ENCODE results near the gene LZTFL1.

The LZTFL1 gene

DNA sequence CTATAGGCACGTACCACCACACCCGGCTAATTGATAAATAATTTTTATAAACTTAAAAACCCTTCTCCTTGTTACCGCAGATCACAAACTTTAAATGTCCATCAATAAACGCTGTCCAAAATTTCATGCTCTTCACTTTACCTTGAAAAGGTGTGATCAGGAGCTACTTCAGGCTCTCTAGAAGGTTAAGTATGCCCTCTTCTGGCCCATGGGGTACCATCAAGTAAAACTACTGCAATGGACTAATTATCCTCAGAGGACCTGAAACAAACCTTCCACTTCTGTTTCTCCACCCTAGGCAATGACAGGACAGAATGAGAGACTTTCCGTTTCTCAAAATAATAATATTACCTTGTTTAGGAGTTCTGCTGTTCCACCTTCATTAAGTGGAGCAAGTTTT, 9.2 kb downstream of the LZTFL1 start:
- H3K4me2 ChIP-seq (ENCODE audit: low read length) = no peak overlapping the region
- peaks cover 8% of the 10 kb centered on the region for H3K36me3 ChIP-seq (ENCODE audit: insufficient read depth, low read length)
- H3K4me1 ChIP-seq (ENCODE audit: control insufficient read depth, insufficient read depth, low read length) = no peaks in the 10 kb centered on the region
- H3K9ac ChIP-seq (ENCODE audit: low read depth, low read length) = no peak overlapping the region
- no peak overlapping the region for H3K4me3 ChIP-seq (ENCODE audit: low read length)
- H3K27me3 ChIP-seq (ENCODE audit: control insufficient read depth, insufficient read depth, low read length) = no peaks in the 10 kb centered on the region
- H3K9me3 ChIP-seq (replicated peaks; ENCODE audit: low read length) = no peaks in the 10 kb centered on the region

DNA sequence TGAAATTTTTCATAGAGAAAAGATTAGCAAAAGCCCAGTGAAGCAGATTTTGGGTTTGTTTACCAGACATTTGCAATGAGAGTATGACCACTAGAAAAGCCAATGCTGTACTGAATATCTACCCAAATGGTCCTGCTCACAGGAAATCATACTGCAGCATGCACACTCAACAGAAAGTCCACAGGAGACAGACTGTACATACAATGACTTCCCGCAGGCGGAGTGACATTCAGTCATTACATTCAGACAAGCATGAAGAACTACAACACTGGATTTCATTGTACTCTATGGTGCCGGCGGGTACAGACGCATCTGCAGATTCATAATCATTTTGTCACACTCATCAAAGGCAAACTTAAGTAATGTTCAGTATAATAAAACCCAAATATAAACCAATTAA, 11.8 kb downstream of the LZTFL1 start:
- no peaks in the 10 kb centered on the region for H3K27me3 ChIP-seq (ENCODE audit: control insufficient read depth, insufficient read depth, low read length)
- no peak overlapping the region for H3K4me2 ChIP-seq (ENCODE audit: low read length)
- H3K4me1 ChIP-seq (ENCODE audit: control insufficient read depth, insufficient read depth, low read length) = no peaks in the 10 kb centered on the region
- H3K4me3 ChIP-seq (ENCODE audit: low read length) = no peak overlapping the region
- H3K9ac ChIP-seq (ENCODE audit: low read depth, low read length) = no peak overlapping the region
- peaks cover 17% of the 10 kb centered on the region for H3K36me3 ChIP-seq (ENCODE audit: insufficient read depth, low read length)
- H3K9me3 ChIP-seq (replicated peaks; ENCODE audit: low read length) = no peaks in the 10 kb centered on the region

DNA sequence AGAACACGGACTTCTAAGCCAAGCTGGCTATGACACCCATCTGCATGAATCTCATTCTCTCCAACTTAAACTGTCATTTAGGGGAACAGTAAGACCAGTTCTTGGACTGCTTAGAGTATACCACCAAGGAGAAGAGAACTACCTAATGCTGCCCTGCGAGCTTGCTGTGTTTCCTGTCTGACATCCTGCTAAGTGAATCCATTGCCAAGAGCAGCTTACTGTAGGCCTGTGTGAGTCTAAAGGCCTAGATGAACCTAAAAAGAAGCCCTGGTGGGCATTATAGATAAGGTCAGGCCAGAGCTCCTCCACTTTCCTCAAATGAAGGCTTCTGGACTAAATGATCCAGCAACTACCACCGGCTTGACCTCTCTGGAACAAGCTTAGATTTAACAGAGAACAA, 15.0 kb downstream of the LZTFL1 start:
- Histone ChIP-seq H3K4me2 (ENCODE audit: low read length) (no peak overlapping the region), H3K9ac (ENCODE audit: low read depth, low read length) (no peak overlapping the region), H3K36me3 (ENCODE audit: insufficient read depth, low read length) (peaks cover 16% of the 10 kb centered on the region), H3K9me3 (replicated peaks; ENCODE audit: low read length) (no peaks in the 10 kb centered on the region), H3K27me3 (ENCODE audit: control insufficient read depth, insufficient read depth, low read length) (no peaks in the 10 kb centered on the region), H3K4me3 (ENCODE audit: low read length) (no peak overlapping the region), H3K4me1 (ENCODE audit: control insufficient read depth, insufficient read depth, low read length) (no peaks in the 10 kb centered on the region)

DNA sequence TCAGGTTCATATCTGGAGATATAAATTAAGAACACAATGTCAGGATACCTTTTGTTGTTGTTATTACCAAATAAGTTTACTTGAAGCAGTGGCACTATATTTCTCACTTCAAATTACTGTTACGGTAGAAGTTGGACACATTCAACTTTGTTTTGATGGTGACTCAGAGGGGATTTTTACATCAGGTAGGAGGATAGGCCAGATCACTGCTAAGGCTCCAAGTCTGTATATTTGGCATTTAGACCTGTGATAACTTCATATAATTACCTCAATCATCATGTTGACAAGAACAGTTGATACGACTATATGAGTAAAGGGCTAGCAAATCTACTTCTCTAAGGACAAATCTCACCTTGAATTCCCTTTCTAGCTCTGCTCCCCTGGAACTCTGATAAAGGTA, 15.6 kb downstream of the LZTFL1 start:
- Histone ChIP-seq H3K4me1 (ENCODE audit: control insufficient read depth, insufficient read depth, low read length) (no peaks in the 10 kb centered on the region), H3K9me3 (replicated peaks; ENCODE audit: low read length) (no peaks in the 10 kb centered on the region), H3K36me3 (ENCODE audit: insufficient read depth, low read length) (peaks cover 16% of the 10 kb centered on the region), H3K27me3 (ENCODE audit: control insufficient read depth, insufficient read depth, low read length) (no peaks in the 10 kb centered on the region), H3K9ac (ENCODE audit: low read depth, low read length) (no peak overlapping the region), H3K4me3 (ENCODE audit: low read length) (no peak overlapping the region), H3K4me2 (ENCODE audit: low read length) (no peak overlapping the region)

DNA sequence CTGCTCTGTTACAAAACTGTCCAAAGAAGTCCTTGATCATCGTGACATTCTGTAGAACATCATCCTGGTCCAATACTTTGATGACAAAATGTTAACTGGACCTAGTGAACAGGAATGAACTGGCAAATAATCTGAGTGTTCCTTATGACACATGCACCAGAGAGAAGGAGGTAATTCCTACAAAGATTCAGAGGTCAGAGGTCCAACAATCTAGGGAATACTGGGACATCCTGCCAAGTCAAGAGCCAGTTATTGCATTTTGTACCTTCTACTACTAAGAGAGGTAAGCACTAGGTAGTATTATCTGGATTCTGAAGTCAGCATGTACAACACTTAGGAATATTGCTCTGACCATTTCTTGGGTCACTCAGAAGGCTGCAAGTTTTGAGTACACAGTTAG, 20.8 kb downstream of the LZTFL1 start:
- no peaks in the 10 kb centered on the region for H3K9me3 ChIP-seq (replicated peaks; ENCODE audit: low read length)
- no peak overlapping the region for H3K4me2 ChIP-seq (ENCODE audit: low read length)
- H3K9ac ChIP-seq (ENCODE audit: low read depth, low read length) = no peak overlapping the region

DNA sequence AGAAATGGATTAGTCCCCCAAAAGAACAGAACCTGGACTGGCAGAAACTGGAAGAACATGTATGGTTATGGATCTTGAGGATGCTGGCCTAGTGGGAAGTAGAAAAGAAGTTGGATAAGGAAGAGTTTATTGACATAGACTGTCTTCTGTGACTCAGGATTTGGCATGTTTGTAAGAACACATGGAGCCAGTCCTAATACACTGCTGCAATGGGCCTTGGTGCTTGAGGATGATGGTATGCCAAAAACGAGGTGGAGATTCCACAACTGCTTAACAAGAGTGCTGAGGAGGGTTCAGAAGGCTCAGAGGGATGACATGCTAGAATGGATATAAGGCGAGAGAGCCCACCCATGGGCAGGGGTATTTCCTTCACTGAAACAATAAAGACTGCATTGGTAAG, 22.4 kb downstream of the LZTFL1 start:
- H3K36me3 ChIP-seq (ENCODE audit: insufficient read depth, low read length) = peaks cover 2% of the 10 kb centered on the region
- no peaks in the 10 kb centered on the region for H3K27me3 ChIP-seq (ENCODE audit: control insufficient read depth, insufficient read depth, low read length)
- H3K9ac ChIP-seq (ENCODE audit: low read depth, low read length) = no peak overlapping the region
- H3K9me3 ChIP-seq (replicated peaks; ENCODE audit: low read length) = no peaks in the 10 kb centered on the region
- H3K4me1 ChIP-seq (ENCODE audit: control insufficient read depth, insufficient read depth, low read length) = peaks cover 24% of the 10 kb centered on the region
- H3K4me3 ChIP-seq (ENCODE audit: low read length) = no peak overlapping the region
- H3K4me2 ChIP-seq (ENCODE audit: low read length) = no peak overlapping the region

More for the DNA sequence above, 20.8 kb downstream of the LZTFL1 start:
- H3K36me3 ChIP-seq (ENCODE audit: insufficient read depth, low read length) = peaks cover 9% of the 10 kb centered on the region
- H3K4me3 ChIP-seq (ENCODE audit: low read length) = no peak overlapping the region
- no peaks in the 10 kb centered on the region for H3K27me3 ChIP-seq (ENCODE audit: control insufficient read depth, insufficient read depth, low read length)
- H3K4me1 ChIP-seq (ENCODE audit: control insufficient read depth, insufficient read depth, low read length) = peaks cover 24% of the 10 kb centered on the region

DNA sequence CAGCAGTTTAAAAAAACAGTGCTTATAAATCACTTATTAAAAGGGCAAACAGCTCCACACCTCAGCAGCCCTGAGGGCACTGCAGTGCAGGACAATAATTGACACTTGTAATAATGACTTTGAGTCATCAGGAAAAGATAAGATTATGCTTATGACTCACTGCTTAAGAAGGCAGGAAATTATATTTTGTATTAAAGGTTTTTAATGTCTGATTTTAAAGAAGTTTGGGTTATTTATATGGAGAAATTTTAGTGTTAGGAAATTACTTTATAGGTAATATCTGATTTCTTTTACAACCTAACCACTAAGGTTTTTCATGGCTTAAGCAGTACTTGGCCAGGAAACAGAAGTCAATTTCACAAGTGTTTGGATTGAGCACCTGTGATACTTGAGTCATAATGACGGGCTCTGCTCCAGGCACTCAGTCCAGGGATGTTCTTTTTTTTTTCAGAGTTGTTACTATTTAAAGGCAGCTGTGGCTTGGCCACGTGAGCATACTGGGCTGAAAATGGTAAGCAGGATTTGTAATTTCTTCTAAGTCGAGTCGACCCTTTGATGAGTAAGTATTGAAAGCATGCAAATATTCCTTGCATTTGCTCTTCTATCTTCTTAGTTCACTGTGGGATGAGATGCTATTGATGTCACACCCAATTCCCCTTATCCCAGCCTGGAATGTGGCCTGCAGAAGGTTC, 23.9 kb downstream of the LZTFL1 start:
- H3K9ac ChIP-seq (ENCODE audit: low read depth, low read length) = no peak overlapping the region
- peaks cover 24% of the 10 kb centered on the region for H3K4me1 ChIP-seq (ENCODE audit: control insufficient read depth, insufficient read depth, low read length)
- no peak overlapping the region for H3K4me3 ChIP-seq (ENCODE audit: low read length)
- H3K27me3 ChIP-seq (ENCODE audit: control insufficient read depth, insufficient read depth, low read length) = no peaks in the 10 kb centered on the region
- no peaks in the 10 kb centered on the region for H3K9me3 ChIP-seq (replicated peaks; ENCODE audit: low read length)
- H3K36me3 ChIP-seq (ENCODE audit: insufficient read depth, low read length) = no peaks in the 10 kb centered on the region
- H3K4me2 ChIP-seq (ENCODE audit: low read length) = peak overlapping the region; percentile 37

DNA sequence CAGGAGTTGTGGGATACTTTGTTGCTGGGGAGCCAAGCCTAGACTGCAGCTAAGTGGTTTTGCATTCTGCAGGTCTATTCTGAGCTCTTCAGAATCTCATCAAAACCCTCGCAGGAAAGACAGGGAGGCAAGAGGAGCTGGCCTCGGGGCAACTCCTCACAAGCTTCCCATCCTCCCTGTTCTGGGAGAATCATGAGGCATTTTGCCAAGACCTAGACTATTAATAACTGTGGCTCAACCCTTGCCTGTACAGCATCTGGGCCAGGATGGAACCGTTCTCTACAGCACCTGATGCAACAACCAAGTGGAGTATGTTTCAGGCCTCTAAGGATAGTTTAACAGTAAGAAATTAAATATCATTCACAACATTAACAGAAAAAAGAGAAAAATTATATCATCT, 25.4 kb downstream of the LZTFL1 start:
- H3K4me1 ChIP-seq (ENCODE audit: control insufficient read depth, insufficient read depth, low read length) = peaks cover 24% of the 10 kb centered on the region
- no peak overlapping the region for H3K4me3 ChIP-seq (ENCODE audit: low read length)
- H3K9me3 ChIP-seq (replicated peaks; ENCODE audit: low read length) = no peaks in the 10 kb centered on the region
- no peak overlapping the region for H3K9ac ChIP-seq (ENCODE audit: low read depth, low read length)
- no peak overlapping the region for H3K4me2 ChIP-seq (ENCODE audit: low read length)
- no peaks in the 10 kb centered on the region for H3K36me3 ChIP-seq (ENCODE audit: insufficient read depth, low read length)
- H3K27me3 ChIP-seq (ENCODE audit: control insufficient read depth, insufficient read depth, low read length) = no peaks in the 10 kb centered on the region

DNA sequence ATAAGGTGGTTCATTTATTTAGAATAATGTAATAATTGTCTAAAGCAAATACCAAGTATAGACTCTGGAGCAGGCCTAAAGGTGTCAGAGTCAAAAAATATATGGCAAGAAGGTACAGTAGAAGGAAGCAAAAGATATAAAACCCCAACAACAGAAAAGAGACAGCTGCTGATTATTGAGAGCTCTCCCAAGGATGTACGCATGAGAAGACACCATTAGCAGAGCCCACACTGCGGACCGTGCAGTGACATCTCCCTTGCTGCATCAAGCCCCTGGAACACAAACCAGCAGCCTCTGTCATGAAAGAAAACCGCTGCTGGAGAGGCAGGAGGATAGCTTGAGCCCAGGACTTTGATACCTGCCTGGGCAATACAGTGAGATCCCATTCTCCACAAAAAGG, 27.6 kb downstream of the LZTFL1 start:
- H3K4me1 ChIP-seq (ENCODE audit: control insufficient read depth, insufficient read depth, low read length) = peaks cover 20% of the 10 kb centered on the region
- no peaks in the 10 kb centered on the region for H3K9me3 ChIP-seq (replicated peaks; ENCODE audit: low read length)
- H3K27me3 ChIP-seq (ENCODE audit: control insufficient read depth, insufficient read depth, low read length) = no peaks in the 10 kb centered on the region
- no peak overlapping the region for H3K4me2 ChIP-seq (ENCODE audit: low read length)
- H3K4me3 ChIP-seq (ENCODE audit: low read length) = no peak overlapping the region
- no peaks in the 10 kb centered on the region for H3K36me3 ChIP-seq (ENCODE audit: insufficient read depth, low read length)
- H3K9ac ChIP-seq (ENCODE audit: low read depth, low read length) = no peak overlapping the region

DNA sequence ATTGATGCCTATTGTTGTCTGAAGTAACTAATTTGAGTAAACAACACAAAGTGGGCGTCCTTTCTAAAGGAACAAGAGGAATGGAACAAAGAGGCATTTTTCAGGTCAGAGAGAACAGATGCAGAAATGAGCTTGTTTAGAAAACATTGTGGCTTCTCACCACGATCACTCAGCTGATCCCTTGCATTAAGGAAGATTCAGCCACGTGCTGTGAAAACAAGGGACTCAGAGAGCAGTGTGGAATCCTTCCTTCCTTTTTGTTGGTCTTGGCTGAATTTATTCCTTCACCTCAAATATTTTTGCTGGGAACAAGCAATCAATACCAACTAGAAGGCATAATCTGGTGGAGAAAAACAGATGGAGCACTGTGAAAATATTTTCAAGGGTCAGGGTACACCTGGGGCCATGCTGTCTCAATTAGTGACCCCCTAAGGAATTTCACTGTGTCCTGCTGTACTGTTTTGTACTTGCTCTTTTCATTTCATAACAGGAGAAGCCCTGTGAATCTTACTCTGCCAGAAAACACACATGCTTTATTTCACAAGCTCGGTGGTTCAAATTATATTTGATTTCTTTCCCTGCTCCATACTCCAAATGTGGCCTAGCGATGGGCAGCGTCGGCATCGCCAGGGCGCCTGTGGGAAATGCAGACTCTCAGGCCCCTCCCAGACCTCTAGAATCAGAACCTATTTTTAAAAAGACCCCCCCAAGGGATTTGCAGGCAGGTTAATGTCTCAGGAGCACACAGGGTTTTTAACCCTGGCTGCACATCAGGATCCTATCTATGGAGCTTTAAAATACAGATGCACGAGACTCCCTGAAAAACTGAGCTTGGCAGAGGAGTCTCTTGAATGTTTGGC, 34.0 kb downstream of the LZTFL1 start:
- Histone ChIP-seq H3K4me2 (ENCODE audit: low read length) (no peak overlapping the region), H3K4me3 (ENCODE audit: low read length) (no peak overlapping the region), H3K4me1 (ENCODE audit: control insufficient read depth, insufficient read depth, low read length) (no peaks in the 10 kb centered on the region), H3K36me3 (ENCODE audit: insufficient read depth, low read length) (no peaks in the 10 kb centered on the region), H3K27me3 (ENCODE audit: control insufficient read depth, insufficient read depth, low read length) (peaks cover 8% of the 10 kb centered on the region), H3K9ac (ENCODE audit: low read depth, low read length) (no peak overlapping the region), H3K9me3 (replicated peaks; ENCODE audit: low read length) (no peaks in the 10 kb centered on the region)

DNA sequence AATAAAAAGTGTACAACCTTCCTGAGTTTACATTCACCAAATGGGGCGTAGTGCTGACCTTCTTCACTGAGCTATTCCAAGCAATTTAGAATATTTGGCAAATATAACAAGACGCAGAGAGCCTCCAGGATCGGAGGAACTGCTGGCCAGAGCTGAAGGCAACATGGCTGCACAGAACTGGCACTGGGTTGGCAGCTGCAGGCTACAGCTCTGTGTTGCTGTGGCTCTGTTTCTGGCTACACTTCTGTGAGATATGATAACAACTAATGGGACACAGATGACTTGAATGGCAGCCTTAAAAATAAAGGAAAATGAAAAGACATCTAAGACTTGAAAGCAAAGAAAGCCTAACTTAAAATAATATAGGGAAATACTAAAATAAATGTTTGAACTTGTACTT, 34.8 kb downstream of the LZTFL1 start:
- no peaks in the 10 kb centered on the region for H3K4me1 ChIP-seq (ENCODE audit: control insufficient read depth, insufficient read depth, low read length)
- no peaks in the 10 kb centered on the region for H3K9me3 ChIP-seq (replicated peaks; ENCODE audit: low read length)
- no peak overlapping the region for H3K4me2 ChIP-seq (ENCODE audit: low read length)
- H3K36me3 ChIP-seq (ENCODE audit: insufficient read depth, low read length) = no peaks in the 10 kb centered on the region
- no peak overlapping the region for H3K9ac ChIP-seq (ENCODE audit: low read depth, low read length)
- H3K4me3 ChIP-seq (ENCODE audit: low read length) = no peak overlapping the region
- H3K27me3 ChIP-seq (ENCODE audit: control insufficient read depth, insufficient read depth, low read length) = peaks cover 8% of the 10 kb centered on the region

DNA sequence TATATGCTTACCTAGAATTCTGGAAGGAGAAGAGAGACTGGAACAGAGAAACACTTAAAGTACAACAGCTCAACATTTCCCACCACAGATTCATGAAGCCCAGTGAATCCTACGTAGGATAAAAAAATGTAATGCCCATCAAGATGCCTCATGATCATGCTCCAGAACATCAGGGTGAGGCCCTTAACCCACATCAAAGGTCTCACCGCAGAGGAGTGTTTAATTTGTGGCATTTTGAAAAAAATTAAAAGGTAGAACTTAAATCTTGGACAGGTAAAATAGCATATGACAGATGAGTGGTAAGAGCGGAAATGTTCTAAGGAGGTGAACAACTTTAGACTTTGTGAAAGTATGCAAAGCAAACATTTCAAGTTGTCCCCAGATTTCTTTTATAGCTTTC, 35.8 kb downstream of the LZTFL1 start:
- no peak overlapping the region for H3K4me2 ChIP-seq (ENCODE audit: low read length)
- H3K27me3 ChIP-seq (ENCODE audit: control insufficient read depth, insufficient read depth, low read length) = peaks cover 12% of the 10 kb centered on the region
- no peaks in the 10 kb centered on the region for H3K36me3 ChIP-seq (ENCODE audit: insufficient read depth, low read length)
- H3K4me1 ChIP-seq (ENCODE audit: control insufficient read depth, insufficient read depth, low read length) = no peaks in the 10 kb centered on the region
- no peak overlapping the region for H3K4me3 ChIP-seq (ENCODE audit: low read length)
- H3K9me3 ChIP-seq (replicated peaks; ENCODE audit: low read length) = no peaks in the 10 kb centered on the region
- H3K9ac ChIP-seq (ENCODE audit: low read depth, low read length) = no peak overlapping the region

Data from skeletal muscle satellite cell (primary cell).